ENCODE data around the gene PSG6.

DNA sequence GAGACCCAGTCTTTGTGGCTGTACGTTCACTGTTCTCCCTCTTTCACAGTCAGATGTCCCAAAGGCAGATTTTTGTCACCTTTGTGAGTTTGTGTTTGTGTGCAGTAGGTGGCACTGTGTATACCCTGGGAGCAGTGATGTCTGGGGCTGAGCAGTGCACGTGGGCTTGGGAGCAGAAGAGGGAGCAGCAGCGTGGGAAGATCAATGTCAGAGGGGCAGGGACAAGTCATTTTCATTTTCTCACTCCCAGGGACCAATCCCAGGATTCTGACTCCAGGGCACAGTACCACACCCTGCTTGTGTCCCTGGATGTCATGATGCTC lies 2.0 kb upstream of the PSG6 start:
- TF ChIP-seq, protein P1, sequence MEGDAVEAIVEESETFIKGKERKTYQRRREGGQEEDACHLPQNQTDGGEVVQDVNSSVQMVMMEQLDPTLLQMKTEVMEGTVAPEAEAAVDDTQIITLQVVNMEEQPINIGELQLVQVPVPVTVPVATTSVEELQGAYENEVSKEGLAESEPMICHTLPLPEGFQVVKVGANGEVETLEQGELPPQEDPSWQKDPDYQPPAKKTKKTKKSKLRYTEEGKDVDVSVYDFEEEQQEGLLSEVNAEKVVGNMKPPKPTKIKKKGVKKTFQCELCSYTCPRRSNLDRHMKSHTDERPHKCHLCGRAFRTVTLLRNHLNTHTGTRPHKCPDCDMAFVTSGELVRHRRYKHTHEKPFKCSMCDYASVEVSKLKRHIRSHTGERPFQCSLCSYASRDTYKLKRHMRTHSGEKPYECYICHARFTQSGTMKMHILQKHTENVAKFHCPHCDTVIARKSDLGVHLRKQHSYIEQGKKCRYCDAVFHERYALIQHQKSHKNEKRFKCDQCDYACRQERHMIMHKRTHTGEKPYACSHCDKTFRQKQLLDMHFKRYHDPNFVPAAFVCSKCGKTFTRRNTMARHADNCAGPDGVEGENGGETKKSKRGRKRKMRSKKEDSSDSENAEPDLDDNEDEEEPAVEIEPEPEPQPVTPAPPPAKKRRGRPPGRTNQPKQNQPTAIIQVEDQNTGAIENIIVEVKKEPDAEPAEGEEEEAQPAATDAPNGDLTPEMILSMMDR (conservative IDR thresholded peaks at IDR 0.05; ENCODE audit: low read depth, low read length): no peak
- TF ChIP-seq, protein P2, sequence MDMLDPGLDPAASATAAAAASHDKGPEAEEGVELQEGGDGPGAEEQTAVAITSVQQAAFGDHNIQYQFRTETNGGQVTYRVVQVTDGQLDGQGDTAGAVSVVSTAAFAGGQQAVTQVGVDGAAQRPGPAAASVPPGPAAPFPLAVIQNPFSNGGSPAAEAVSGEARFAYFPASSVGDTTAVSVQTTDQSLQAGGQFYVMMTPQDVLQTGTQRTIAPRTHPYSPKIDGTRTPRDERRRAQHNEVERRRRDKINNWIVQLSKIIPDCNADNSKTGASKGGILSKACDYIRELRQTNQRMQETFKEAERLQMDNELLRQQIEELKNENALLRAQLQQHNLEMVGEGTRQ (IDR thresholded peaks at IDR 0.05; ENCODE audit: low read depth, low read length): no peak
- no peak for TF ChIP-seq POLR2A (IDR thresholded peaks at IDR 0.05; ENCODE audit: low read depth, low read length)
- no peak for TF ChIP-seq BHLHE40 (IDR thresholded peaks at IDR 0.05; ENCODE audit: low read depth, low read length)
- TF ChIP-seq, protein P3, sequence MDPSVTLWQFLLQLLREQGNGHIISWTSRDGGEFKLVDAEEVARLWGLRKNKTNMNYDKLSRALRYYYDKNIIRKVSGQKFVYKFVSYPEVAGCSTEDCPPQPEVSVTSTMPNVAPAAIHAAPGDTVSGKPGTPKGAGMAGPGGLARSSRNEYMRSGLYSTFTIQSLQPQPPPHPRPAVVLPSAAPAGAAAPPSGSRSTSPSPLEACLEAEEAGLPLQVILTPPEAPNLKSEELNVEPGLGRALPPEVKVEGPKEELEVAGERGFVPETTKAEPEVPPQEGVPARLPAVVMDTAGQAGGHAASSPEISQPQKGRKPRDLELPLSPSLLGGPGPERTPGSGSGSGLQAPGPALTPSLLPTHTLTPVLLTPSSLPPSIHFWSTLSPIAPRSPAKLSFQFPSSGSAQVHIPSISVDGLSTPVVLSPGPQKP (IDR thresholded peaks at IDR 0.05; ENCODE audit: borderline replicate concordance, low read depth, low read length): no peak
- TF ChIP-seq MAFK (IDR thresholded peaks at IDR 0.05; ENCODE audit: low read depth, low read length): no peak
- no peak for TF ChIP-seq SMC3 (IDR thresholded peaks at IDR 0.05; ENCODE audit: low read depth, low read length)

Measured in IMR-90 (cell line).